ENCODE results near the gene MAGEE1.
A peak's percentile ranks its signal among the peaks of the same experiment; 100 is the strongest.

The MAGEE1 gene

DNA sequence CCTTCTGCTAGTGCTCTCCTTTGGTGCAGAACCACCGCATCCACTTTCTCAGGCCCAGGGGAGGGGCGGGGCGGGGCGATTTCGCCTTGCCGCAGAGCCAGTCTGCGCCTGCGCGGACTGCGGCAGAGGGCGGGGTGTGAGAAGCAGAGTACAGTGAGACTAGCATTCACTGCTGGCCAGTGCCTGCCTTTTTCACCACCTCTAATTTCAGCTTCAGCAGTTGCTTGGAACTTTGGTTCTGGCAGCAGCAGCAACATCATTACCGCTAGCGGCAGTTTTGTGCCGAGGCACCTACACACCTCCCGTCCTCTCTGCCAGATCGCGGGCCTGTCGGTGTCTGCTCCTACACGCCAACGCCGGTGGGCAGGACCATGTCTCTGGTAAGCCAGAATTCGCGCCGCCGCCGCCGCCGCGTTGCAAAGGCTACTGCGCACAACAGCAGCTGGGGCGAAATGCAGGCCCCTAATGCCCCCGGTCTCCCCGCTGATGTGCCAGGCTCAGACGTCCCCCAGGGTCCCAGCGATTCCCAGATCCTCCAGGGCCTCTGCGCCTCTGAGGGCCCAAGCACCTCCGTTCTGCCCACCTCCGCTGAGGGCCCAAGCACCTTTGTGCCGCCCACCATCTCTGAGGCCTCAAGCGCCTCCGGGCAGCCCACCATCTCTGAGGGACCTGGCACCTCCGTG lies at the start of gene MAGEE1:
MAGEE1 (plus strand) TSS at position 151 of the 683 bp plus-strand sequence; CDS start at position 372, 221 bp downstream.
- Histone ChIP-seq H3K27ac (ENCODE audit: low read length) (no peak within 1 kb of the TSS), H3K27me3 (ENCODE audit: low read depth, low read length) (no peaks in the 10 kb centered on the region), H3K4me3 (ENCODE audit: low read depth in 1 of 2, low read length in 2 of 2) (peak within 1 kb of the TSS; percentile 55 to 76), H3K9me3 (ENCODE audit: control insufficient read depth in 1 of 2, low read length in 2 of 2) (no peaks in the 10 kb centered on the region), H3K4me1 (ENCODE audit: control insufficient read depth in 1 of 2, insufficient read depth in 2 of 2, low read length in 2 of 2) (no peaks in the 10 kb centered on the region), H3K36me3 (ENCODE audit: control insufficient read depth in 1 of 2, insufficient read depth in 2 of 2, low read length in 2 of 2) (no peaks in the 10 kb centered on the region)

- H3K4me1 ChIP-seq (ENCODE audit: control insufficient read depth in 1 of 2, insufficient read depth in 2 of 2, low read length in 2 of 2), result no peaks in the 10 kb centered on the region
- no peaks in the 10 kb centered on the region for H3K36me3 ChIP-seq (ENCODE audit: control insufficient read depth in 1 of 2, insufficient read depth in 2 of 2, low read length in 2 of 2)
- H3K9me3 ChIP-seq (ENCODE audit: control insufficient read depth in 1 of 2, low read length in 2 of 2), result no peaks in the 10 kb centered on the region
- no peaks in the 10 kb centered on the region for H3K27me3 ChIP-seq (ENCODE audit: low read depth, low read length)
- no peak overlapping the region for H3K4me3 ChIP-seq (ENCODE audit: low read depth in 1 of 2, low read length in 2 of 2)
- H3K27ac ChIP-seq (ENCODE audit: low read length), result no peak overlapping the region
Observed at GRCh38 chrX:76398970-76399369, 28.5 kb upstream of the MAGEE1 start.

DNA sequence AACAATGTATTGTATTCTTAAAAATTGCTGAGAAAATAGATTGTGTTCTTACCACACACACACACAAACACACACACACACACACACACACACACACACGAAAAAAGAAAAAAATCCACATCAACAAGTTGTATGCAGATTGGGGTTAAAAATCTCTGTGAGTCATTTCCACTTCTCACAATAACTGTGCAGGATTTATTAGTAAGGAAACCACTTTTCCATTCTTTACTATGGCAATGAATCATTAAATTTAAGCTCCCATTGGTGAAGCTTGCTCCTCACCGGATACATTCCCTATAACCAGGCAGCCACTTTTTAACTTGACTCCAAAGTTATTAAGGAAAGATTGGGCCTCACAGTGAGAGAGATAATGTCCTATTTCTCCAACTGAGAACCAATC lies 19.7 kb upstream of the MAGEE1 start:
- H3K27me3 ChIP-seq (ENCODE audit: low read depth, low read length), result no peaks in the 10 kb centered on the region
- no peak overlapping the region for H3K27ac ChIP-seq (ENCODE audit: low read length)
- H3K9me3 ChIP-seq (ENCODE audit: control insufficient read depth in 1 of 2, low read length in 2 of 2), result no peaks in the 10 kb centered on the region
- no peak overlapping the region for H3K4me3 ChIP-seq (ENCODE audit: low read depth in 1 of 2, low read length in 2 of 2)
- H3K4me1 ChIP-seq (ENCODE audit: control insufficient read depth in 1 of 2, insufficient read depth in 2 of 2, low read length in 2 of 2), result no peaks in the 10 kb centered on the region
- no peaks in the 10 kb centered on the region for H3K36me3 ChIP-seq (ENCODE audit: control insufficient read depth in 1 of 2, insufficient read depth in 2 of 2, low read length in 2 of 2)

- no peak overlapping the region for H3K4me3 ChIP-seq (ENCODE audit: low read depth in 1 of 2, low read length in 2 of 2)
- no peaks in the 10 kb centered on the region for H3K4me1 ChIP-seq (ENCODE audit: control insufficient read depth in 1 of 2, insufficient read depth in 2 of 2, low read length in 2 of 2)
- no peaks in the 10 kb centered on the region for H3K36me3 ChIP-seq (ENCODE audit: control insufficient read depth in 1 of 2, insufficient read depth in 2 of 2, low read length in 2 of 2)
- H3K27ac ChIP-seq (ENCODE audit: low read length), result no peak overlapping the region
- H3K27me3 ChIP-seq (ENCODE audit: low read depth, low read length), result no peaks in the 10 kb centered on the region
- no peaks in the 10 kb centered on the region for H3K9me3 ChIP-seq (ENCODE audit: control insufficient read depth in 1 of 2, low read length in 2 of 2)
Observed at GRCh38 chrX:76420237-76420636, 7.3 kb upstream of the MAGEE1 start.

DNA sequence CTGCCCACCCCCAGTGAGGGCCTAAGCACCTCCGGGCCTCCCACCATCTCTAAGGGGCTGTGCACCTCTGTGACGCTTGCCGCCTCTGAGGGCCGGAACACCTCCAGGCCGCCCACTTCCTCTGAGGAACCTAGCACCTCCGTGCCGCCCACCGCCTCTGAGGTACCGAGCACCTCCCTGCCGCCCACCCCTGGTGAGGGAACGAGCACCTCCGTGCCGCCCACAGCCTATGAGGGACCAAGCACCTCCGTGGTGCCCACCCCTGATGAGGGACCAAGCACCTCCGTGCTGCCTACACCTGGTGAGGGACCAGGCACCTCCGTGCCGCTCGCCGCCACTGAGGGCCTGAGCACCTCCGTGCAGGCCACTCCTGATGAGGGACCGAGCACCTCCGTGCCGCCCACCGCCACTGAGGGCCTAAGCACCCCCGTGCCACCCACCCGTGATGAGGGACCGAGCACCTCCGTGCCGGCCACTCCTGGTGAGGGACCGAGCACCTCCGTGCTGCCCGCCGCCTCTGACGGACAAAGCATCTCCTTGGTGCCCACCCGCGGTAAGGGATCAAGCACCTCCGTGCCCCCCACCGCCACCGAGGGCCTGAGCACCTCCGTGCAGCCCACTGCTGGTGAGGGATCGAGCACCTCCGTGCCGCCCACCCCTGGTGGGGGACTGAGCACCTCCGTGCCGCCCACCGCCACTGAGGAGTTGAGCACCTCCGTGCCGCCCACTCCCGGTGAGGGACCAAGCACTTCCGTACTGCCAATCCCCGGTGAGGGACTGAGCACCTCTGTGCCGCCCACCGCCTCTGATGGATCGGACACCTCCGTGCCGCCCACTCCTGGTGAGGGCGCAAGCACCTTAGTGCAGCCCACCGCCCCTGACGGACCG lies 977 bp downstream of the MAGEE1 start:
- H3K27ac ChIP-seq (ENCODE audit: low read length), result no peak overlapping the region
- H3K9me3 ChIP-seq (ENCODE audit: control insufficient read depth in 1 of 2, low read length in 2 of 2), result no peaks in the 10 kb centered on the region
- no peaks in the 10 kb centered on the region for H3K36me3 ChIP-seq (ENCODE audit: control insufficient read depth in 1 of 2, insufficient read depth in 2 of 2, low read length in 2 of 2)
- no peaks in the 10 kb centered on the region for H3K4me1 ChIP-seq (ENCODE audit: control insufficient read depth in 1 of 2, insufficient read depth in 2 of 2, low read length in 2 of 2)
- H3K27me3 ChIP-seq (ENCODE audit: low read depth, low read length), result no peaks in the 10 kb centered on the region
- H3K4me3 ChIP-seq (ENCODE audit: low read depth in 1 of 2, low read length in 2 of 2), result peak overlapping the region; percentile 55 to 76

DNA sequence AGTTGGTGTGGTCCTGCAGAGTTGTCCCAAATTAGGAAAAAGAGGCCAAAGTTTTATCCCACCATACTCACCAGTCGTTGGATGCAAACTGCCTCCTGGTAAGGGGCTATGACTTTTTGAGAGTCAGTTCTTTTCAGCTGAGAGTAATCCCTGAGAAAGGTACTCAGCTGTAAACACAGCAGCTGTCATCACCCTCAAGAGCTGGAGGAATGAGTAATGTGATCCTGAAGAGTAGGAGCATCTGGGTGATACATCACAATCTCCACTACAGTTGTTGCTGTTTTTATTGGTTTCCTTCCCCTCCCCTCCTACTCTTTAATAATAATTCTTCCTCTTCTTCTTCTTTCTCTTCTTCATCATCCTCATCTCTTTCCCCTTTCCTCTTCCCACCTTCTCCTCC lies 5.7 kb downstream of the MAGEE1 start:
- H3K9me3 ChIP-seq (ENCODE audit: control insufficient read depth in 1 of 2, low read length in 2 of 2), result no peaks in the 10 kb centered on the region
- no peak overlapping the region for H3K27ac ChIP-seq (ENCODE audit: low read length)
- H3K27me3 ChIP-seq (ENCODE audit: low read depth, low read length), result no peaks in the 10 kb centered on the region
- no peaks in the 10 kb centered on the region for H3K36me3 ChIP-seq (ENCODE audit: control insufficient read depth in 1 of 2, insufficient read depth in 2 of 2, low read length in 2 of 2)
- no peak overlapping the region for H3K4me3 ChIP-seq (ENCODE audit: low read depth in 1 of 2, low read length in 2 of 2)
- H3K4me1 ChIP-seq (ENCODE audit: control insufficient read depth in 1 of 2, insufficient read depth in 2 of 2, low read length in 2 of 2), result no peaks in the 10 kb centered on the region

DNA sequence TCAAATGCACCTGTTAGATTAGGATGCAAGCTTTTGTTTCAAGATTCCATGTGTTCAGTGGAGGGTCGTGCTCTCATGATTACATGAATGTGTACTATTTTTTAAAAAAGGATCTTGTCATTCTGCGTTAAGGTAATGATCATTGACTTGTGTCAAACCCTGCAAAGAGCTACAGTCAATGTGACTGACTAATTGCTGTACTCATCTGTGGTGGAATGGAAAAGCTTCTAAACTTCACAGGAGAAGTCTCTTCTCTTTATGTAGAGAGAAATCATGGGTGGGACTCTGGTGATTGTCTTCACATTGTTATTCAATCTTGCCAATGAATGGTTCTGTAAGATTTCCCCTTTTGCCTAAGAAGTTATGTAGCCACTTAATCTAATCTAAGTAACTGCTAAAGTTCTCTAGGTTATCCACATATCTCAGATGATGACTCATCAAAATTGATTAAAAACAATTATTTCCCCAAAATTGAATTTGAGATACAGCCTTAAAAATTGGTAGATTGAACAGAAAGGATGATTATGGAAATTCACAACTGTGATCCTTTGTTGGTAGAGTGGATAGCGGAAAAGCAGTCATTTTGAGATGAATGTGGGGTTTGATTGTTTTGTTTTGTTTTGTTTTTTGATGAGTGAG lies 6.7 kb downstream of the MAGEE1 start:
- Histone ChIP-seq H3K9me3 (ENCODE audit: control insufficient read depth in 1 of 2, low read length in 2 of 2) (no peaks in the 10 kb centered on the region), H3K4me1 (ENCODE audit: control insufficient read depth in 1 of 2, insufficient read depth in 2 of 2, low read length in 2 of 2) (no peaks in the 10 kb centered on the region), H3K4me3 (ENCODE audit: low read depth in 1 of 2, low read length in 2 of 2) (no peak overlapping the region)

DNA sequence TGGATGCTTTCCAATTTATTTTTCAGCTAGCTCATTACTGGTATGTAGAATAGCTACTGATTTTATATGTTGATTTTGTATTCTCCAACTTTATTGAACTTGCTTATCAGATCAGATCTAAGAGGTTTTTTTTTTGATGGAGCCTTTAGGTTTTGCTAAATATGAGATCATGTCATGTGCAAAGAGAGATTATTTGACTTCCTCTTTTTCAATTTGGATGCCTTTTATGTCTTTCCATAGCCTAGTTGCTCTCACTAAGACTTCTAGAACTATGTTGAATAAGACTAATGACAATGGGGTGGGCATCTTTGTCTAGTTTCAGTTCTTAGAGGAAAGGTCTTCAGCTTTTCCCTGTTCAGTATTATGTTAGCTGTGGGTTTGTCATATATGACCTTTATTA lies 11.7 kb downstream of the MAGEE1 start:
- H3K4me3 ChIP-seq (ENCODE audit: low read depth in 1 of 2, low read length in 2 of 2), result no peak overlapping the region
- H3K4me1 ChIP-seq (ENCODE audit: control insufficient read depth in 1 of 2, insufficient read depth in 2 of 2, low read length in 2 of 2), result no peaks in the 10 kb centered on the region
- no peaks in the 10 kb centered on the region for H3K9me3 ChIP-seq (ENCODE audit: control insufficient read depth in 1 of 2, low read length in 2 of 2)
- no peak overlapping the region for H3K27ac ChIP-seq (ENCODE audit: low read length)
- H3K27me3 ChIP-seq (ENCODE audit: low read depth, low read length), result no peaks in the 10 kb centered on the region
- H3K36me3 ChIP-seq (ENCODE audit: control insufficient read depth in 1 of 2, insufficient read depth in 2 of 2, low read length in 2 of 2), result no peaks in the 10 kb centered on the region

More for the DNA sequence above, 6.7 kb downstream of the MAGEE1 start:
- H3K27me3 ChIP-seq (ENCODE audit: low read depth, low read length), result no peaks in the 10 kb centered on the region
- no peak overlapping the region for H3K27ac ChIP-seq (ENCODE audit: low read length)
- H3K36me3 ChIP-seq (ENCODE audit: control insufficient read depth in 1 of 2, insufficient read depth in 2 of 2, low read length in 2 of 2), result no peaks in the 10 kb centered on the region

- Histone ChIP-seq H3K4me3 (ENCODE audit: low read depth in 1 of 2, low read length in 2 of 2) (no peak overlapping the region), H3K9me3 (ENCODE audit: control insufficient read depth in 1 of 2, low read length in 2 of 2) (no peaks in the 10 kb centered on the region), H3K4me1 (ENCODE audit: control insufficient read depth in 1 of 2, insufficient read depth in 2 of 2, low read length in 2 of 2) (no peaks in the 10 kb centered on the region), H3K27ac (ENCODE audit: low read length) (no peak overlapping the region), H3K36me3 (ENCODE audit: control insufficient read depth in 1 of 2, insufficient read depth in 2 of 2, low read length in 2 of 2) (no peaks in the 10 kb centered on the region), H3K27me3 (ENCODE audit: low read depth, low read length) (no peaks in the 10 kb centered on the region)
Observed at GRCh38 chrX:76453737-76454406, 26.4 kb downstream of the MAGEE1 start.

DNA sequence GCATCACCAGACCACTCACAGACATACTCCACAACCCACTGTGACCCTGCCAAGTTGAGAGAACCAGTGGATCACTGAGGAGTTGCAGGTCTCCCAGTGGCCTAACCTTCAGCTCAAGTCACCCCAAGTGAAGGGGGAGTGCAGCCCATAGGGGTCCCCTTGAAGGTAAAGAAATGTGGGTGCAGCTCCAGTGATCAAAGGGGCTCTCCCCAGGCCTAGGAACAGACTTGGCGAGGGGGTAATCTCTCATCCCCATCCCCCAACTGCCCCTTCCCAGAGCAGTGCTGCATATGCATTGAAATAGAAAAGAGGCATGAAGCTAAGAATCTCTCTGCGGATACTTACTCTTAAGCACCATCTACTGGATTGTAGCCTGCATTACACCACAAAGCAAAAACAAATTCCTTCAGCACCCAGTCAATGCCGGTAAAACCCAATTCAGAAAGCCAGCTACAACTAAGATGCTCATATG lies 27.0 kb downstream of the MAGEE1 start:
- H3K4me3 ChIP-seq (ENCODE audit: low read depth in 1 of 2, low read length in 2 of 2), result no peak overlapping the region
- H3K27ac ChIP-seq (ENCODE audit: low read length), result no peak overlapping the region

GRCh38 chrX:76477353-76477752 lies 49.8 kb downstream of the MAGEE1 start:
- Histone ChIP-seq H3K27ac (ENCODE audit: low read length) (no peak overlapping the region), H3K9me3 (ENCODE audit: control insufficient read depth in 1 of 2, low read length in 2 of 2) (no peaks in the 10 kb centered on the region), H3K4me1 (ENCODE audit: control insufficient read depth in 1 of 2, insufficient read depth in 2 of 2, low read length in 2 of 2) (no peaks in the 10 kb centered on the region), H3K27me3 (ENCODE audit: low read depth, low read length) (no peaks in the 10 kb centered on the region), H3K36me3 (ENCODE audit: control insufficient read depth in 1 of 2, insufficient read depth in 2 of 2, low read length in 2 of 2) (no peaks in the 10 kb centered on the region), H3K4me3 (ENCODE audit: low read depth in 1 of 2, low read length in 2 of 2) (no peak overlapping the region)

More for the DNA sequence above, 27.0 kb downstream of the MAGEE1 start:
- no peaks in the 10 kb centered on the region for H3K4me1 ChIP-seq (ENCODE audit: control insufficient read depth in 1 of 2, insufficient read depth in 2 of 2, low read length in 2 of 2)
- H3K36me3 ChIP-seq (ENCODE audit: control insufficient read depth in 1 of 2, insufficient read depth in 2 of 2, low read length in 2 of 2), result no peaks in the 10 kb centered on the region
- H3K9me3 ChIP-seq (ENCODE audit: control insufficient read depth in 1 of 2, low read length in 2 of 2), result no peaks in the 10 kb centered on the region
- no peaks in the 10 kb centered on the region for H3K27me3 ChIP-seq (ENCODE audit: low read depth, low read length)
